A549 (cell line): ENCODE measurements around the gene CEBPZ. TPM values are rescaled to one million over a fixed set of nuclear protein-coding genes. Genes with fewer than 3 reads are reported as not detected.

ENCODE experiments used
- ATAC-seq, 2 experiments: fragments of 200-7000 bp in 1 of 2; fragments of >200 bp in 1 of 2; cut with Nextera tagmentation in 1 of 2; cut with Tn5 transposase in 1 of 2; 3 replicates each; pipeline versions ENCODE4 v1.8.0 to v1.9.1; 2018 to 2020; ENCODE audit warnings: mild to moderate bottlenecking in 1 of 2, moderate library complexity in 1 of 2
- CTCF ChIA-PET: fragments of 300-600 bp; sonication (Branson Sonifier 250); formaldehyde crosslinking; extraction: SDS; loops from one replicate; lab custom pipeline; 2021; ENCODE audit warnings: antibody characterized with exemption, inconsistent platforms; lab: Yijun Ruan, JAX
- POLR2A ChIA-PET: fragments of 350-600 bp; formaldehyde crosslinking; extraction: SDS; loops from one replicate; lab custom pipeline; 2021; ENCODE audit warnings: antibody characterized with exemption, inconsistent platforms; lab: Yijun Ruan, JAX
- DNase-seq, 2 experiments: peaks; one replicate each; pipeline versions ENCODE4 v3.0.0 to v3.0.0-alpha.2; 2011 to 2016; ENCODE audit warnings: low read depth in 1 of 2, low spot score in 1 of 2
- FAIRE-seq: peaks from 2 replicates; lab custom pipeline; 2011; peaks lifted over from hg19 to GRCh38; lab: Jason Lieb, UNC
- H3K27ac ChIP-seq, 2 experiments: fragments of >200 bp; sonication (Bioruptor Twin); formaldehyde crosslinking; 3 replicates each; pipeline ENCODE4 v1.5.1; 2016 to 2017
- H3K4me1 ChIP-seq: fragments of >200 bp; sonication (Bioruptor Twin); formaldehyde crosslinking; 3 replicates; pipeline ENCODE4 v1.6.1; 2016
- H3K4me2 ChIP-seq: fragments of >200 bp; sonication (Bioruptor Twin); formaldehyde crosslinking; 3 replicates; pipeline ENCODE4 v1.6.1; 2016
- H3K4me3 ChIP-seq: fragments of >200 bp; sonication (Bioruptor Twin); formaldehyde crosslinking; 3 replicates; pipeline ENCODE4 v1.5.1; 2016
- H3K9me3 ChIP-seq: fragments of >200 bp; sonication (Bioruptor Twin); formaldehyde crosslinking; 3 replicates; pipeline ENCODE4 v1.6.1; 2016
- BHLHE40 ChIP-seq: IDR thresholded peaks from 2 replicates; pipeline ENCODE4 v1.6.1; 2012; ENCODE audit warnings: low read depth, low read length, inconsistent platforms
- CHD2 ChIP-seq: fragments of 150-350 bp; IDR thresholded peaks from 2 replicates; pipeline ENCODE4 v1.6.1; 2014; ENCODE audit warnings: low read length; ENCODE audit not compliant: partially characterized antibody
- FOSL2 ChIP-seq, 2 experiments: fragments of 450-650 bp in 1 of 2; fragments of >200 bp in 1 of 2; sonication (Bioruptor Twin) in 1 of 2; formaldehyde crosslinking; IDR thresholded peaks; 2 replicates each; pipeline versions ENCODE4 v1.5.0 to v1.6.1; 2016 to 2020; ENCODE audit warnings: mild to moderate bottlenecking in 1 of 2, moderate library complexity in 1 of 2
- FOXS1 ChIP-seq: fragments of 250-450 bp; sonication (Bioruptor Pico); IDR thresholded peaks from 2 replicates; pipeline ENCODE4 v1.5.0; 2020; ENCODE audit warnings: mild to moderate bottlenecking, moderate library complexity
- HOXA7 ChIP-seq: fragments of 250-450 bp; sonication (Bioruptor Pico); IDR thresholded peaks from 2 replicates; pipeline ENCODE4 v1.5.0; 2020; ENCODE audit warnings: mild to moderate bottlenecking, moderate library complexity
- HOXB5 ChIP-seq: fragments of 250-450 bp; sonication (Bioruptor Pico); IDR thresholded peaks from 2 replicates; pipeline ENCODE4 v1.5.0; 2020; ENCODE audit warnings: mild to moderate bottlenecking, moderate library complexity
- JUN ChIP-seq, 2 experiments: fragments of >200 bp; sonication (Bioruptor Twin); formaldehyde crosslinking; IDR thresholded peaks; 2 replicates in 1 of 2; 3 replicates in 1 of 2; pipeline ENCODE4 v1.6.1; 2016 to 2017
- KDM5A ChIP-seq: fragments of 200-600 bp; sonication (generic); IDR thresholded peaks from 2 replicates; pipeline ENCODE4 v1.6.1; 2016; ENCODE audit warnings: antibody characterized with exemption, mild to moderate bottlenecking
- MAFK ChIP-seq: fragments of 450-650 bp; IDR thresholded peaks from 2 replicates; pipeline ENCODE4 v1.6.1; 2014; ENCODE audit not compliant: partially characterized antibody
- MYC ChIP-seq: IDR thresholded peaks from 2 replicates; pipeline ENCODE4 v1.6.1; 2012; ENCODE audit warnings: mild to moderate bottlenecking, inconsistent platforms, low read length, improper control_type of control experiment, borderline replicate concordance
- POLR2AphosphoS2 ChIP-seq: conservative IDR thresholded peaks from 2 replicates; pipeline ENCODE4 v1.6.1; 2012; ENCODE audit warnings: low read length, improper control_type of control experiment, inconsistent platforms
- RAD21 ChIP-seq, 2 experiments: fragments of >200 bp in 1 of 2; sonication (Bioruptor Twin) in 1 of 2; formaldehyde crosslinking in 1 of 2; IDR thresholded peaks in 1 of 2; conservative IDR thresholded peaks in 1 of 2; 2 replicates in 1 of 2; 3 replicates in 1 of 2; pipeline ENCODE4 v1.6.1; 2012 to 2018; ENCODE audit warnings: inconsistent platforms in 1 of 2
- RARB ChIP-seq: fragments of 250-450 bp; sonication (Bioruptor Pico); IDR thresholded peaks from 2 replicates; pipeline ENCODE4 v1.8.0; 2021; ENCODE audit warnings: mild to moderate bottlenecking, moderate library complexity
- SMC3 ChIP-seq: fragments of >200 bp; sonication (Bioruptor Twin); formaldehyde crosslinking; IDR thresholded peaks from 3 replicates; pipeline ENCODE4 v1.6.1; 2018; ENCODE audit warnings: inconsistent platforms
- SREBF2 ChIP-seq: fragments of 450-650 bp; IDR thresholded peaks from 2 replicates; pipeline ENCODE4 v1.6.1; 2014; ENCODE audit warnings: mild to moderate bottlenecking, moderate library complexity
- TP53 ChIP-seq: fragments of 250-450 bp; sonication (Bioruptor Pico); IDR thresholded peaks from 2 replicates; pipeline ENCODE4 v1.5.0; 2021; ENCODE audit warnings: mild to moderate bottlenecking, moderate library complexity
- WGBS: methylation state at CpG from one replicate; pipeline ENCODE4 v1.1.6; 2017; ENCODE audit errors: missing lambda C conversion rate; 5-methylcytosine and 5-hydroxymethylcytosine counted together
- polyA plus RNA-seq, 4 experiments: library from polyadenylated mRNA; depleted of rRNA in 3 of 4; stranded (reverse); fragments of >200 nt; fragmentation: RNase III in 1 of 4; extraction: RNeasy Plus Mini Kit Qiagen cat#74134 plus additional on column Dnase treatment in 1 of 4; gene quantifications; 2 replicates in 3 of 4; 3 replicates in 1 of 4; pipeline ENCODE4 v1.2.3, GENCODE V29; 2011 to 2017
- TF ChIP-seq, protein P1 (sequence below): fragments of 150-350 bp; IDR thresholded peaks from 2 replicates; pipeline ENCODE4 v1.6.1; 2014; ENCODE audit warnings: low read depth, mild to moderate bottlenecking, low read length
- TF ChIP-seq, protein P2 (sequence below): IDR thresholded peaks from 2 replicates; pipeline ENCODE4 v1.6.1; 2012
- TF ChIP-seq, protein P3 (sequence below): fragments of 200-600 bp; sonication (generic); IDR thresholded peaks from 2 replicates; pipeline ENCODE4 v1.6.1; 2016; ENCODE audit warnings: antibody characterized with exemption, mild to moderate bottlenecking, moderate library complexity
- TF ChIP-seq, protein P4 (sequence below): fragments of >200 bp; sonication (Bioruptor Twin); formaldehyde crosslinking; IDR thresholded peaks from 3 replicates; pipeline ENCODE4 v1.6.1; 2016
- TF ChIP-seq, protein P5 (sequence below): fragments of 450-650 bp; IDR thresholded peaks from 2 replicates; pipeline ENCODE4 v1.6.1; 2014; ENCODE audit warnings: antibody characterized with exemption
- TF ChIP-seq, protein P6 (sequence below): fragments of 250-450 bp; sonication (Bioruptor Pico); IDR thresholded peaks from 2 replicates; pipeline ENCODE4 v1.5.0; 2021; ENCODE audit warnings: mild to moderate bottlenecking, moderate library complexity, borderline replicate concordance

CEBPZ gene
- polyA plus RNA-seq, 2 of the 4 experiments (the other 2 are of a cell fraction): 70.9 to 71.5 TPM

DNA sequence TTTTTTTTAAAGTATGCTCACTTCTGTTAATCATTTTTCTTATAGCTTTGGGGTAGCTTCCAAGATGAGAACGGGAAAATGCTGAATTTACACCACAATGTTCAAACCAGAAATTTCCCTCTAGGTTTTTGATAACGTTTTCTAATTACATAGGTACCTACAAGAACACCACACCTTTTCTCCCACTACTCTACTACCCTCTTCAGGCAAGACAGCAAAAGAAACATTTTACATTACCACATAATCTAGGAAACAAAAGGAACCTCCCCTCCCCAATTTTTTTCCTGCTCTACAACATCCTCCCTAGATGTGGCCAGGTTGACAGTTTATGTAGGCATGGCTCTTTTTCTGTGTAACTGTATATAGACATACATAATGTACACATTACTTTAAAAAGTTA, 32.4 kb upstream of the CEBPZ start:
- no peak for FAIRE-seq
- Histone ChIP-seq H3K4me3 (no peak overlapping the region), H3K9me3 (no peaks in the 10 kb centered on the region), H3K4me1 (no peaks in the 10 kb centered on the region), H3K27ac (no peak overlapping the region), H3K4me2 (no peak overlapping the region)
- TF ChIP-seq RAD21 (conservative IDR thresholded peaks at IDR 0.05 in 1 of 2, IDR thresholded peaks at IDR 0.05 in 1 of 2): 0 out of 5 replicates have a peak, but pooled peaks of 1 of the 2 experiments have one; percentile 7
- TF ChIP-seq, protein P1, sequence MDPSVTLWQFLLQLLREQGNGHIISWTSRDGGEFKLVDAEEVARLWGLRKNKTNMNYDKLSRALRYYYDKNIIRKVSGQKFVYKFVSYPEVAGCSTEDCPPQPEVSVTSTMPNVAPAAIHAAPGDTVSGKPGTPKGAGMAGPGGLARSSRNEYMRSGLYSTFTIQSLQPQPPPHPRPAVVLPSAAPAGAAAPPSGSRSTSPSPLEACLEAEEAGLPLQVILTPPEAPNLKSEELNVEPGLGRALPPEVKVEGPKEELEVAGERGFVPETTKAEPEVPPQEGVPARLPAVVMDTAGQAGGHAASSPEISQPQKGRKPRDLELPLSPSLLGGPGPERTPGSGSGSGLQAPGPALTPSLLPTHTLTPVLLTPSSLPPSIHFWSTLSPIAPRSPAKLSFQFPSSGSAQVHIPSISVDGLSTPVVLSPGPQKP: no peak
- CTCF ChIA-PET: interaction anchor here (0.9 to 1.7 kb wide), 2 partner anchors 10 to 66 kb away, joined by 3 to 8 read pairs; no protein-coding TSS in a partner anchor
- DNase-seq: no peak
- ATAC-seq: no peak
- POLR2A ChIA-PET: no interaction called here
- WGBS: 87% methylated on average over 2 of the region's 2 CpGs

DNA sequence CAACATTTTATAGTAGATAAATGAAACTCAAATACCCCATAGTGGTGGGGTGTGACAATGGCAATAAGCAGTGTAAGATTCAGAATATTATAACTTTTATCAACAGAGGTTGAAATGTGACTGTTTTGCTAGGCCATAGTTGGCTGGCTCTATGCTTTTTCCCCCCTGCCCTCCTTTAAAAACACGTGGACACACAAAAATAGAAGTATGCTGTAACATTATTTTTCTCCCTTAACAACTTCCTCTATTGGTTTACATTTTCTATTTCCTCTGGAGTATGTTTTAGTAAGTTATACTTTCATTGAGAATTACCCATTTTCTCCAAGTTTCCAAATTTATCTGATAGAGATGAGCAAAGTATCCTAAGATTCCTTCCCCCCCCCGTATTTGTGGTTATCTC, 31.1 kb upstream of the CEBPZ start:
- POLR2A ChIA-PET: no interaction called here
- no peak overlapping the region for H3K4me2 ChIP-seq
- TF ChIP-seq, protein P2, sequence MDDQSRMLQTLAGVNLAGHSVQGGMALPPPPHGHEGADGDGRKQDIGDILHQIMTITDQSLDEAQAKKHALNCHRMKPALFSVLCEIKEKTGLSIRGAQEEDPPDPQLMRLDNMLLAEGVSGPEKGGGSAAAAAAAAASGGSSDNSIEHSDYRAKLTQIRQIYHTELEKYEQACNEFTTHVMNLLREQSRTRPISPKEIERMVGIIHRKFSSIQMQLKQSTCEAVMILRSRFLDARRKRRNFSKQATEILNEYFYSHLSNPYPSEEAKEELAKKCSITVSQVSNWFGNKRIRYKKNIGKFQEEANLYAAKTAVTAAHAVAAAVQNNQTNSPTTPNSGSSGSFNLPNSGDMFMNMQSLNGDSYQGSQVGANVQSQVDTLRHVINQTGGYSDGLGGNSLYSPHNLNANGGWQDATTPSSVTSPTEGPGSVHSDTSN: no peak
- TF ChIP-seq TP53: no peak
- no peak for TF ChIP-seq RAD21 (conservative IDR thresholded peaks at IDR 0.05 in 1 of 2, IDR thresholded peaks at IDR 0.05 in 1 of 2)
- TF ChIP-seq, protein P3, sequence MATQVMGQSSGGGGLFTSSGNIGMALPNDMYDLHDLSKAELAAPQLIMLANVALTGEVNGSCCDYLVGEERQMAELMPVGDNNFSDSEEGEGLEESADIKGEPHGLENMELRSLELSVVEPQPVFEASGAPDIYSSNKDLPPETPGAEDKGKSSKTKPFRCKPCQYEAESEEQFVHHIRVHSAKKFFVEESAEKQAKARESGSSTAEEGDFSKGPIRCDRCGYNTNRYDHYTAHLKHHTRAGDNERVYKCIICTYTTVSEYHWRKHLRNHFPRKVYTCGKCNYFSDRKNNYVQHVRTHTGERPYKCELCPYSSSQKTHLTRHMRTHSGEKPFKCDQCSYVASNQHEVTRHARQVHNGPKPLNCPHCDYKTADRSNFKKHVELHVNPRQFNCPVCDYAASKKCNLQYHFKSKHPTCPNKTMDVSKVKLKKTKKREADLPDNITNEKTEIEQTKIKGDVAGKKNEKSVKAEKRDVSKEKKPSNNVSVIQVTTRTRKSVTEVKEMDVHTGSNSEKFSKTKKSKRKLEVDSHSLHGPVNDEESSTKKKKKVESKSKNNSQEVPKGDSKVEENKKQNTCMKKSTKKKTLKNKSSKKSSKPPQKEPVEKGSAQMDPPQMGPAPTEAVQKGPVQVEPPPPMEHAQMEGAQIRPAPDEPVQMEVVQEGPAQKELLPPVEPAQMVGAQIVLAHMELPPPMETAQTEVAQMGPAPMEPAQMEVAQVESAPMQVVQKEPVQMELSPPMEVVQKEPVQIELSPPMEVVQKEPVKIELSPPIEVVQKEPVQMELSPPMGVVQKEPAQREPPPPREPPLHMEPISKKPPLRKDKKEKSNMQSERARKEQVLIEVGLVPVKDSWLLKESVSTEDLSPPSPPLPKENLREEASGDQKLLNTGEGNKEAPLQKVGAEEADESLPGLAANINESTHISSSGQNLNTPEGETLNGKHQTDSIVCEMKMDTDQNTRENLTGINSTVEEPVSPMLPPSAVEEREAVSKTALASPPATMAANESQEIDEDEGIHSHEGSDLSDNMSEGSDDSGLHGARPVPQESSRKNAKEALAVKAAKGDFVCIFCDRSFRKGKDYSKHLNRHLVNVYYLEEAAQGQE: no peak
- no peak for TF ChIP-seq JUN (IDR thresholded peaks at IDR 0.05)
- no peak for TF ChIP-seq SMC3
- no peak for TF ChIP-seq FOXS1 (CRISPR knock-in tag)
- no peak for TF ChIP-seq KDM5A
- TF ChIP-seq MYC: no peak
- no peak for TF ChIP-seq BHLHE40
- TF ChIP-seq, all 56 proteins: peak for 0
- DNase-seq: no peak
- no peak overlapping the region for H3K27ac ChIP-seq
- H3K4me1 ChIP-seq: no peaks in the 10 kb centered on the region
- WGBS: 83% methylated on average over 2 of the region's 2 CpGs
- H3K4me3 ChIP-seq: no peak overlapping the region
- CTCF ChIA-PET: interaction anchor here (1.7 kb wide), 1 partner anchor 8 kb away, joined by 8 read pairs; no protein-coding TSS in a partner anchor
- FAIRE-seq: no peak
- ATAC-seq: no peak
- no peaks in the 10 kb centered on the region for H3K9me3 ChIP-seq

DNA sequence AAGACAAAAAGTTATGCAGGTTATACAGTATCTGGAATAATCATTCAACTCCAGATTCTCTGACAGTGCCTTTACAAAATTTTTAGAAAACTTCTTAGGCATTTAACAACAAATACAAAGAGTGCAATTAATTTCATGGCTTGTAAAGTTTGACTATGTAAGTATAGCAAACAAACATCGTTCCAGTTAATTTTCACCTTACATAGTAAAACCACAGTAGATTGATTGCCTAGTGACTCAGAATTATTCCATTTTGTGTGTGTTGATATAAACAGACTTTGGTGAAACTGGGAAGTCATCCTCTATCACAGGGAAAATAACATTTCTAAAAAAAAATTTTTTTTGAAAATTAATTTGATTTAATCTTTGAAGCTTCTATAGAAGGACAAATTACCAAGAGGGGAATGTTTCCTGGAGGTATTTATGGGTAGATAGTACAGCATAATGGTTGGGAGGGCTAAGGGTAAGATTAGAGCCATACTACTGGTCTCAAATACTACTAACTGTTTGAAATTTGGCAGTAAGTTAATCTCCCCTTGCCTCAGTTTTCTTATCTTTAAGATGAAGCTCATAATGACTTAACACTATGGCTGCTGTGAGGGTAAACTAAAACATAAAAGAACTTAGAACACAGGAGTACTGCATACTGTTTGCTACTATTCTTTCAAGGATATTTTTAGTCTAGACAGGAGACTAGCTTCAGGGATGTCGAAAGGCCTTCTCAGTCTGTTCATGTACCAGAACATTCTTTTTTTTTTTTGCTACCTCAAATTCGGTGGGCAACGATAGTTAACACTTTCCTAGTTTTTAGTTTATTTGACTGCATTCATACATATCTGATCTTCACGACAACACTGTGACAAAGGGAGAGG, 19.7 kb upstream of the CEBPZ start:
- DNase-seq (no peak), FAIRE-seq (no peak), ATAC-seq (no peak)
- ChIA-PET POLR2A (no interaction called here), CTCF (interaction anchor here (0.9 to 1.5 kb wide), 2 partner anchors 14 to 82 kb away, joined by 3 to 5 read pairs; no protein-coding TSS in a partner anchor)
- H3K9me3 ChIP-seq: no peaks in the 10 kb centered on the region
- H3K4me3 ChIP-seq: no peak overlapping the region
- H3K27ac ChIP-seq: no peak overlapping the region
- H3K4me2 ChIP-seq: no peak overlapping the region
- WGBS: 93% methylated on average over 5 of the region's 5 CpGs
- H3K4me1 ChIP-seq: peaks cover 6% of the 10 kb centered on the region; the same call in 2 of the 3 replicates
- no peak for TF ChIP-seq HOXB5 (CRISPR knock-in tag)
- TF ChIP-seq CHD2: no peak
- TF ChIP-seq RARB (CRISPR knock-in tag): no peak
- no peak for TF ChIP-seq SREBF2
- TF ChIP-seq, protein P4, sequence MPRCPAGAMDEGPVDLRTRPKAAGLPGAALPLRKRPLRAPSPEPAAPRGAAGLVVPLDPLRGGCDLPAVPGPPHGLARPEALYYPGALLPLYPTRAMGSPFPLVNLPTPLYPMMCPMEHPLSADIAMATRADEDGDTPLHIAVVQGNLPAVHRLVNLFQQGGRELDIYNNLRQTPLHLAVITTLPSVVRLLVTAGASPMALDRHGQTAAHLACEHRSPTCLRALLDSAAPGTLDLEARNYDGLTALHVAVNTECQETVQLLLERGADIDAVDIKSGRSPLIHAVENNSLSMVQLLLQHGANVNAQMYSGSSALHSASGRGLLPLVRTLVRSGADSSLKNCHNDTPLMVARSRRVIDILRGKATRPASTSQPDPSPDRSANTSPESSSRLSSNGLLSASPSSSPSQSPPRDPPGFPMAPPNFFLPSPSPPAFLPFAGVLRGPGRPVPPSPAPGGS: no peak
- TF ChIP-seq POLR2AphosphoS2: no peak
- no peak for TF ChIP-seq MAFK
- TF ChIP-seq, protein P5, sequence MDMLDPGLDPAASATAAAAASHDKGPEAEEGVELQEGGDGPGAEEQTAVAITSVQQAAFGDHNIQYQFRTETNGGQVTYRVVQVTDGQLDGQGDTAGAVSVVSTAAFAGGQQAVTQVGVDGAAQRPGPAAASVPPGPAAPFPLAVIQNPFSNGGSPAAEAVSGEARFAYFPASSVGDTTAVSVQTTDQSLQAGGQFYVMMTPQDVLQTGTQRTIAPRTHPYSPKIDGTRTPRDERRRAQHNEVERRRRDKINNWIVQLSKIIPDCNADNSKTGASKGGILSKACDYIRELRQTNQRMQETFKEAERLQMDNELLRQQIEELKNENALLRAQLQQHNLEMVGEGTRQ: no peak
- no peak for TF ChIP-seq HOXA7 (CRISPR knock-in tag)
- TF ChIP-seq FOSL2 (IDR thresholded peaks at IDR 0.05): no peak
- no peak for TF ChIP-seq FOSL2 (CRISPR knock-in tag; IDR thresholded peaks at IDR 0.05)
- TF ChIP-seq, protein P6, sequence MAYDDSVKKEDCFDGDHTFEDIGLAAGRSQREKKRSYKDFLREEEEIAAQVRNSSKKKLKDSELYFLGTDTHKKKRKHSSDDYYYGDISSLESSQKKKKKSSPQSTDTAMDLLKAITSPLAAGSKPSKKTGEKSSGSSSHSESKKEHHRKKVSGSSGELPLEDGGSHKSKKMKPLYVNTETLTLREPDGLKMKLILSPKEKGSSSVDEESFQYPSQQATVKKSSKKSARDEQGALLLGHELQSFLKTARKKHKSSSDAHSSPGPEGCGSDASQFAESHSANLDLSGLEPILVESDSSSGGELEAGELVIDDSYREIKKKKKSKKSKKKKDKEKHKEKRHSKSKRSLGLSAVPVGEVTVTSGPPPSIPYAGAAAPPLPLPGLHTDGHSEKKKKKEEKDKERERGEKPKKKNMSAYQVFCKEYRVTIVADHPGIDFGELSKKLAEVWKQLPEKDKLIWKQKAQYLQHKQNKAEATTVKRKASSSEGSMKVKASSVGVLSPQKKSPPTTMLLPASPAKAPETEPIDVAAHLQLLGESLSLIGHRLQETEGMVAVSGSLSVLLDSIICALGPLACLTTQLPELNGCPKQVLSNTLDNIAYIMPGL: no peak
